HEK293 (cell line): ENCODE data around the gene DHRS3.
A peak's percentile ranks its signal among the peaks of the same experiment; 100 is the strongest.

Experiments used
- CTCF ChIA-PET: fragments of 350-600 bp; formaldehyde crosslinking; extraction: SDS; loops from one replicate; lab custom pipeline; 2021; ENCODE audit warnings: antibody characterized with exemption; lab: Yijun Ruan, JAX
- POLR2A ChIA-PET: fragments of 300-600 bp; formaldehyde crosslinking; extraction: SDS; loops from one replicate; lab custom pipeline; 2020; ENCODE audit warnings: antibody characterized with exemption, inconsistent platforms; lab: Yijun Ruan, JAX
- H3K27ac ChIP-seq: fragments of 200-500 bp; sonication (Bioruptor generic); 2 replicates; pipeline ENCODE4 v1.5.1; 2014; ENCODE audit warnings: low read depth, low read length, control low read depth, inconsistent platforms; ENCODE audit errors: extremely low read depth
- H3K36me3 ChIP-seq, 2 experiments: fragments of 200-500 bp in 1 of 2; sonication (Bioruptor generic) in 1 of 2; 1 replicate in 1 of 2; 2 replicates in 1 of 2; pipeline ENCODE4 v1.5.1; 2014 to 2017; ENCODE audit warnings: inconsistent platforms in 2 of 2, low read length in 2 of 2; ENCODE audit not compliant: control insufficient read depth in 2 of 2, insufficient read depth in 1 of 2
- H3K4me1 ChIP-seq: fragments of 200-500 bp; sonication (Bioruptor generic); 2 replicates; pipeline ENCODE4 v1.5.1; 2014; ENCODE audit warnings: mild to moderate bottlenecking, low read length, inconsistent platforms; ENCODE audit not compliant: control insufficient read depth, insufficient read depth
- H3K4me3 ChIP-seq: 2 replicates; pipeline ENCODE4 v1.5.1; 2011; ENCODE audit warnings: low read depth, mild to moderate bottlenecking, control low read depth, low read length, moderate library complexity
- H3K9me3 ChIP-seq: fragments of 200-500 bp; sonication (Bioruptor generic); 2 replicates; pipeline ENCODE4 v1.5.1; 2014; ENCODE audit warnings: low read depth, low read length, inconsistent platforms; ENCODE audit not compliant: control insufficient read depth, insufficient read depth
- BCL6B ChIP-seq: fragments of 450-650 bp; formaldehyde crosslinking; IDR thresholded peaks from 2 replicates; pipeline ENCODE4 v1.5.1; 2017; ENCODE audit warnings: missing biosample characterization, missing genetic modification characterization
- KLF7 ChIP-seq: fragments of 450-650 bp; formaldehyde crosslinking; IDR thresholded peaks from 2 replicates; pipeline ENCODE4 v1.5.1; 2016; ENCODE audit warnings: missing biosample characterization, missing genetic modification characterization, borderline replicate concordance
- KLF8 ChIP-seq: fragments of 450-650 bp; formaldehyde crosslinking; IDR thresholded peaks from 2 replicates; pipeline ENCODE4 v1.5.1; 2016; ENCODE audit warnings: missing biosample characterization, missing genetic modification characterization
- MEIS1 ChIP-seq: sonication (generic); formaldehyde crosslinking; IDR thresholded peaks from 2 replicates; pipeline ENCODE4 v1.8.1; 2022; ENCODE audit warnings: missing genetic modification reagents, mild to moderate bottlenecking, borderline replicate concordance
- SETDB1 ChIP-seq: IDR thresholded peaks from one replicate; pipeline ENCODE4 v1.6.1; 2017; ENCODE audit warnings: mild to moderate bottlenecking, low read length, moderate library complexity, mixed read lengths; ENCODE audit not compliant: insufficient read length
- ZBTB20 ChIP-seq: fragments of 450-650 bp; formaldehyde crosslinking; IDR thresholded peaks from 2 replicates; pipeline ENCODE4 v1.5.1; 2016; ENCODE audit warnings: missing biosample characterization, missing genetic modification characterization
- ZBTB8A ChIP-seq: fragments of 450-650 bp; formaldehyde crosslinking; IDR thresholded peaks from 2 replicates; pipeline ENCODE4 v1.5.1; 2016; ENCODE audit warnings: missing biosample characterization, missing genetic modification characterization
- ZNF112 ChIP-seq: fragments of 450-650 bp; formaldehyde crosslinking; IDR thresholded peaks from 2 replicates; pipeline ENCODE4 v1.5.0; 2017; ENCODE audit warnings: missing biosample characterization, missing genetic modification characterization
- ZNF121 ChIP-seq: fragments of 450-650 bp; formaldehyde crosslinking; IDR thresholded peaks from 2 replicates; pipeline ENCODE4 v1.5.1; 2016; ENCODE audit warnings: missing biosample characterization, missing genetic modification characterization
- ZNF169 ChIP-seq: fragments of 450-650 bp; formaldehyde crosslinking; IDR thresholded peaks from 2 replicates; pipeline ENCODE4 v1.5.1; 2016; ENCODE audit warnings: missing biosample characterization, missing genetic modification characterization
- ZNF26 ChIP-seq: fragments of 450-650 bp; formaldehyde crosslinking; IDR thresholded peaks from 2 replicates; pipeline ENCODE4 v1.5.1; 2016; ENCODE audit warnings: missing biosample characterization, missing genetic modification characterization
- ZNF473 ChIP-seq: fragments of 450-650 bp; formaldehyde crosslinking; IDR thresholded peaks from 2 replicates; pipeline ENCODE4 v1.5.1; 2017; ENCODE audit warnings: missing biosample characterization, missing genetic modification characterization
- ZNF660 ChIP-seq: fragments of 450-650 bp; IDR thresholded peaks from 2 replicates; pipeline ENCODE4 v1.5.1; 2018; ENCODE audit warnings: missing biosample characterization, mild to moderate bottlenecking, missing genetic modification characterization
- ZNF830 ChIP-seq: fragments of 450-650 bp; IDR thresholded peaks from 2 replicates; pipeline ENCODE4 v1.5.0; 2018; ENCODE audit warnings: missing biosample characterization, missing genetic modification characterization, low read depth, mild to moderate bottlenecking, moderate library complexity

Gene DHRS3

GRCh38 chr1:12536023-12536639, 81.9 kb downstream of the DHRS3 start:
- H3K27ac ChIP-seq: no peak overlapping the region
- H3K4me1 ChIP-seq: no peaks in the 10 kb centered on the region
- TF ChIP-seq ZNF473 (tag by site-specific recombination) (no peak), SETDB1 (peak; percentile 95), ZNF112 (no peak), ZNF26 (peak; percentile 96)
- no peaks in the 10 kb centered on the region for H3K36me3 ChIP-seq
- H3K4me3 ChIP-seq: no peak overlapping the region
- no peaks in the 10 kb centered on the region for H3K9me3 ChIP-seq
- ChIA-PET CTCF (interaction anchor here (0.7 kb wide), 1 partner anchor 220 kb away, joined by 4 read pairs; no protein-coding TSS in a partner anchor), POLR2A (no interaction called here)

DNA sequence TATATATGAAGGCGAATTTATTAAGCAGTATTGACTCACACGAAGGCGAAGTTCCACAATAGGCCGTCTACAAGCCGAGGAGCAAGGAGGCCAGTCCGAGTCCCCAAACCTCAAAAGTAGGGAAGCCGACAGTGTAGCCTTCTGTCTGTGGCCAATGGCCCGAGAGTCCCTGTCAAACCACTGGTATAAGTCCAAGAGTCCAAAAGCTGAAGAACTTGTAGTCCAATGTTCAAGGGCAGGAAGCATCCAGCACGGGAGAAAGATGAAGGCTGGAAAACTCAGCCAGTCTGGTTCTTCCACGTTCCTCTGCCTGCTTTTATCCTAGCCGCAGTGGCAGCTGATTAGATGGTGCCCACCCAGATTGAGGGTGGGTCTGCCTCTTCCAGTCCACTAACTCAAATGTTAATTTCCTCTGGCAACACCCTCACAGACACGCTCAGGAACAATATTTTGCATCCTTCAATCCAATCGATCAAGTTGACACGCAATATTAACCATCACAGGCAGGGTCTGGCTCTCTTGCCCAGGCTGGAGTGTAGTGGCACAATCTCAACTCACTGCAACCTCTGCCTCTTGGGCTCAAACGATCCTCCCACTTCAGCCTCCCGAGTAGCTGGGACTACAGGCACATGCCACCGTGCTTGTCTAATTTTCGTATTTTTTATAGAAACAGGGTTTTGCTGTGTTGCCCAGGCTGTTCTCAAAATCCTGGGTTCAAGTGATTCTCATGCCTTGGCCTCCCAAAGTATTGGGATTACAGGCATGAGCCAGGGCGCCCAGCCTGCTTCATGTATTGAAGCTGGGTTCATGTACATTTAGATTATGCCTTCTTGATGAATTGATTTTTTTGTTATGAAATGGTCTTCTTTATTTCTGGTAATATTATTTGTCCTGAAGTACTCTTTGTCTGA, 85.3 kb downstream of the DHRS3 start:
- Histone ChIP-seq H3K27ac (no peak overlapping the region), H3K36me3 (no peaks in the 10 kb centered on the region), H3K9me3 (no peaks in the 10 kb centered on the region), H3K4me1 (0 out of 2 replicates have a peak, but pooled peaks cover 2% of the 10 kb centered on the region), H3K4me3 (no peak overlapping the region)
- ChIA-PET CTCF (interaction anchor here (1.0 kb wide), 1 partner anchor 68 kb away, joined by 3 read pairs; no protein-coding TSS in a partner anchor), POLR2A (no interaction called here)
- no peak for TF ChIP-seq BCL6B
- peak; percentile 77 for TF ChIP-seq ZNF121
- no peak for TF ChIP-seq ZNF830 (tag by site-specific recombination)
- no peak for TF ChIP-seq MEIS1
- no peak for TF ChIP-seq KLF7 (tag by site-specific recombination)
- no peak for TF ChIP-seq ZBTB8A

DNA sequence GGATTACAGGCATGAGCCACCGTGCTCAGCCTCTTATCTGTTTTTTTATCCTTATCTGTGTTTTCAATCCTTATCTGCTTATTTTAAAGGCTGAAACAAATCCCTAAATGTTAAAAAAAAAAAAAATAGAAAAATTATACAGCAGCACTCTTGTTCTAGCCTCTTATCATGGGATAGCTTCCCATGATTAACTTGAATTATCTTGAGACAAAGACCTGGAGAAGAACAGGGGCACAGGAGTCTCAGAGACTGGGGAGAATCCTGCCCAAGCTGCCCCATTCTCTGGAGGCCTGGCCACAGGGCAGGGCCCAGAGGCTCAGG, 86.9 kb downstream of the DHRS3 start:
- ChIA-PET CTCF (interaction anchor here (0.7 kb wide), 1 partner anchor 29 kb away, joined by 6 read pairs; no protein-coding TSS in a partner anchor), POLR2A (interaction anchor here (0.6 to 1.3 kb wide), 2 partner anchors 10 to 87 kb away, joined by 3 to 4 read pairs; partner anchors contain the start of gene DHRS3)
- Histone ChIP-seq H3K36me3 (no peaks in the 10 kb centered on the region), H3K4me3 (no peak overlapping the region), H3K4me1 (0 out of 2 replicates have a peak, but pooled peaks cover 2% of the 10 kb centered on the region), H3K9me3 (no peaks in the 10 kb centered on the region), H3K27ac (no peak overlapping the region; the same call in 1 of the 2 replicates)
- TF ChIP-seq ZNF169 (tag by site-specific recombination) (no peak), KLF8 (no peak), ZBTB20 (no peak), ZNF660 (no peak)
